ENCODE data around the gene SPEN. TPM values are rescaled to one million over a fixed set of nuclear protein-coding genes. Genes with fewer than 3 reads are reported as not detected.

SPEN gene
- total RNA-seq, 1 donor from 2014 or later = 85.2 TPM

DNA sequence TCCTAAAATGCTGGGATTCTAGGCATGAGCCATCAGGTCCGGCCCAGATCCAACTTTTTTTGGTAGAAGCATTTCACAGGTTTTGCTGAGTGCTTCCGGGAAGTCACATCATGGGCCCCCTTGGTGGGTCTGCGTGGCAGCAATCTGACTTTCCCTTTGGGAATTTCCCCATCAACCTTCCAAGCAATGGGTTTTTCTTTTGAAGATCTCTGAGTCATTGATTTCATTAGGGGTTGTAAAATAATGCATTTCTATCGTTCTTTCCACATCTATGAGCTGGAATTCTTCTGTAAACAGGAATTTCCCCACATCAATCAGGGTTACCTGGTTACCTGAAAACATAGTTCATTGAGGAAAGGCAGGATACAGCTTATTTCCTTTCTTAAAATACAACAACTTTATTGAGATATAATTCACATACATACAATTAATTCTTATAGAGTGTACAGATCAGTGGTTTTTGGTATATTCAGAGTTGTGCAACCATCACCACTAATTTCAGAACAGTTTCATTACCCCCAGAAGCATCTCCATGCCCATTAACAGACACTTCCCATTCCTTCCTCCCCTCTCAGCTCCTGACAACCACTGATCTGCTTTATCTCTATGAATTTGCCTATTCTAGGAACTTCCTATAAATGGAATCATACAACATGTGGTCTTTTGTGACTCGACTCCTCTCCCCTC lies 138.2 kb downstream of the SPEN start:
- no peak for DNase-seq (ENCODE audit: low spot score)

DNA sequence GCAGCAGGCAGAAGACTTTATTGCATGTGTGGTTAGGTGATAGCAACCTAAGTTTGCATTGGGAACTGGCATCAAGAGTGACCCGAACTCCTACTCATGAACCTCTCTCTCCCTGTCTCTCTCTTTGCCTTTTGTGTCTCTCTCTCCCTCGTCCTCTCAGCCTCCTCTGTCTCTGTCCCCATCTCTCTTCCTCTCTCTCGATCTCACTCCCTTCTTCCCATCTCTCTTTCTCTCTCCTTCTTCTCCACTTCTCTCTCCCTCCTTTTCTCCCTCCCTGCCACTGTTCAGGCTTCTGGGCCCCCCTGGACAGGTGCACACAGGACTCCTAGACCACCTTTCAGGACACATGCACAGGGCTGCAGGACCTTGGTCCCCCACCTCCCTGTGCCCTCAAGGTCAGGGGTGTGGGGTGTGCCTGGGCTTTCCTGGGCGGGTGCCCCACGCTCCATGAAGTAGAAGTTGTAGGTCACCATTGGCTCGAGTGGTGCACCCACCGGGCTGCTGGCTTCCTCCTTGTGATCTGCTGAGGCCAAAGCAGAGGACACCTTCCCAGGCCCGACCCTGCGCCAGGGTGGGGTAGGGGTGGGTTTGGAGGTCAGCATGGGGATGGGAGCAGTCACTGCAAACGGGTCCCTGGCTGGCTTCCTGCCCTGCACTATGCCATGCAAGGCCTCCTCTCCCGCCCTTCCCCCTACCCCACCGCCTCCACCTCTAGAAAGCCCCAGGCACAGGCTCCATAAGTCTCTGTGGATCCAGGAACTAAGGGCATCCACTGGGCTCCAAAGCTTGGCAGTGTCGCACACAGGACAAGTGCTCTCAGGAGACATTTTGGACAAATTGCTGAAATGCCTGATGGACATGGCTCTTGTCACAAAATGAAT lies 141.6 kb downstream of the SPEN start:
- no peak for DNase-seq (ENCODE audit: low spot score)

DNA sequence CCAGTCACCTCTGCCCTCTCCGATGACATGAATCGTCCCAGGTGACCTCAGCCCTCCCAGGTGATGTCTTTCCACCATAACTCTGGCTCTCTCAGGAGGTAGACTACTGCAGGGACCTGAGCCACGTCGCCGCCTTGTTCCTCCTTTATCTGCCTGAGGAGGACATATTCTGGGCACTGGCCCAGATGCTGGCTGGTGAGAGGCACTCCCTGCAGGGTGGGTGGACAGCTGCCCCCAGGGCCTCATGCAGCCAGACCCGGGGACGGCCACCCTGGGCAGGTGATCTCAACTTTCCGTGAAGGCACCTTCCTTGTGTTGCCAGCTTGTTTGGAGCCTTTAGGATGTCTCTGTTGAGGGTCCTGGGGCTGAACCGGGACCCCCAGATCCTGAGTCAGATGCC lies 142.3 kb downstream of the SPEN start:
- DNase-seq (ENCODE audit: low spot score) = no peak

Other genes with a start within 250 kb of the SPEN start
- 92.0 TPM for gene DDI2, start 230.2 kb upstream of the SPEN start, total RNA-seq
- gene PLEKHM2, start 163.4 kb upstream of the SPEN start, total RNA-seq = 40.6 TPM
- 3.9 TPM for gene SLC25A34, start 111.4 kb upstream of the SPEN start, total RNA-seq
- gene TMEM82, start 105.2 kb upstream of the SPEN start, total RNA-seq = not detected
- 81.8 TPM for gene FBLIM1, start 88.9 kb upstream of the SPEN start, total RNA-seq
- gene UQCRHL, start 40.1 kb upstream of the SPEN start, total RNA-seq = 0.96 TPM
- gene ZBTB17, start 128.4 kb downstream of the SPEN start, total RNA-seq = 44.4 TPM
- gene SRARP, start 156.5 kb downstream of the SPEN start, total RNA-seq = not detected
- 36.2 TPM for gene HSPB7, start 170.3 kb downstream of the SPEN start, total RNA-seq
- 2.2 TPM for gene CLCNKA, start 174.3 kb downstream of the SPEN start, total RNA-seq
- gene CLCNKB, start 196.1 kb downstream of the SPEN start, total RNA-seq = 0.65 TPM
- 0.60 TPM for gene FAM131C, start 225.9 kb downstream of the SPEN start, total RNA-seq

All from ureter (tissue), 1 donor.